DOHH2 (cell line): Measurements from ENCODE around the gene NOXO1.

Experiments used
- H3F3A ChIP-seq: fragments of 200-600 bp; sonication (generic), shearing (Covaris generic); 2 replicates; pipeline ENCODE4 v1.6.0; 2016; ENCODE audit warnings: antibody characterized with exemption, mild to moderate bottlenecking; ENCODE audit not compliant: control insufficient read depth, insufficient read depth
- H3K27ac ChIP-seq: fragments of 200-600 bp; sonication (generic); 2 replicates; pipeline ENCODE4 v1.5.1; 2014; ENCODE audit warnings: low read depth, mild to moderate bottlenecking, low read length, moderate library complexity
- H3K27me3 ChIP-seq: fragments of 200-600 bp; sonication (generic); 2 replicates; pipeline ENCODE4 v1.6.1; 2014; ENCODE audit warnings: mild to moderate bottlenecking, low read length, mixed read lengths; ENCODE audit not compliant: control insufficient read depth
- H3K36me3 ChIP-seq: fragments of 200-600 bp; sonication (generic); 2 replicates; pipeline ENCODE4 v1.6.1; 2014; ENCODE audit warnings: mild to moderate bottlenecking, low read length, moderate library complexity, mixed read lengths; ENCODE audit not compliant: control insufficient read depth
- H3K4me1 ChIP-seq: fragments of 200-600 bp; sonication (generic); 2 replicates; pipeline ENCODE4 v1.6.1; 2014; ENCODE audit warnings: mild to moderate bottlenecking, low read length, mixed read lengths; ENCODE audit not compliant: control insufficient read depth
- H3K4me2 ChIP-seq: fragments of 200-600 bp; sonication (generic); 2 replicates; pipeline ENCODE4 v1.6.0; 2014; ENCODE audit warnings: mild to moderate bottlenecking, low read length, moderate library complexity
- H3K4me3 ChIP-seq: fragments of 200-600 bp; sonication (generic); 2 replicates; pipeline ENCODE4 v1.5.1; 2014; ENCODE audit warnings: mild to moderate bottlenecking, low read length, mixed read lengths
- H3K79me2 ChIP-seq: fragments of 200-600 bp; sonication (generic); 2 replicates; pipeline ENCODE4 v1.6.1; 2014; ENCODE audit warnings: mild to moderate bottlenecking, low read length, mixed read lengths; ENCODE audit not compliant: control insufficient read depth
- H3K9me2 ChIP-seq: fragments of 200-600 bp; sonication (generic); replicated peaks from 2 replicates; pipeline ENCODE4 v1.6.1; 2014; ENCODE audit warnings: mild to moderate bottlenecking, low read length, mixed read lengths; ENCODE audit not compliant: control insufficient read depth
- H3K9me3 ChIP-seq: fragments of 200-600 bp; sonication (generic); 2 replicates; pipeline ENCODE4 v1.6.1; 2014; ENCODE audit warnings: antibody characterized with exemption, low read length, mixed read lengths; ENCODE audit not compliant: control insufficient read depth, insufficient read depth
- H4K20me1 ChIP-seq: fragments of 200-600 bp; sonication (generic); 2 replicates; pipeline ENCODE4 v1.6.0; 2014; ENCODE audit warnings: low read depth, mild to moderate bottlenecking, antibody characterized with exemption, low read length, moderate library complexity; ENCODE audit not compliant: control insufficient read depth, insufficient read depth
- EZH2phosphoT487 ChIP-seq: fragments of 200-600 bp; sonication (generic); IDR thresholded peaks from 2 replicates; pipeline ENCODE4 v1.6.1; 2017; ENCODE audit warnings: borderline replicate concordance, mild to moderate bottlenecking, antibody characterized with exemption, low read length, moderate library complexity, mixed read lengths
- TF ChIP-seq, protein P1 (sequence below): fragments of 200-600 bp; sonication (generic); IDR thresholded peaks from one replicate; pipeline ENCODE4 v1.5.1; 2014; ENCODE audit warnings: antibody characterized with exemption, mild to moderate bottlenecking, low read depth, low read length; ENCODE audit not compliant: poor library complexity, severe bottlenecking

Gene NOXO1

GRCh38 chr16:1973461-1974156 is 7.7 kb downstream of the NOXO1 start:
- H3K4me1 ChIP-seq: peaks cover 26% of the 10 kb centered on the region
- peaks cover 39% of the 10 kb centered on the region for H3K79me2 ChIP-seq
- H3K9me3 ChIP-seq: no peaks in the 10 kb centered on the region
- peak overlapping the region; percentile 97; the same call in 1 of the 2 replicates for H3K4me2 ChIP-seq
- peaks cover 5% of the 10 kb centered on the region for H3F3A ChIP-seq
- no peak overlapping the region for H3K27ac ChIP-seq
- H4K20me1 ChIP-seq: no peaks in the 10 kb centered on the region
- H3K4me3 ChIP-seq: no peak overlapping the region; the same call in 1 of the 2 replicates
- no peak for TF ChIP-seq EZH2phosphoT487
- TF ChIP-seq, protein P1, sequence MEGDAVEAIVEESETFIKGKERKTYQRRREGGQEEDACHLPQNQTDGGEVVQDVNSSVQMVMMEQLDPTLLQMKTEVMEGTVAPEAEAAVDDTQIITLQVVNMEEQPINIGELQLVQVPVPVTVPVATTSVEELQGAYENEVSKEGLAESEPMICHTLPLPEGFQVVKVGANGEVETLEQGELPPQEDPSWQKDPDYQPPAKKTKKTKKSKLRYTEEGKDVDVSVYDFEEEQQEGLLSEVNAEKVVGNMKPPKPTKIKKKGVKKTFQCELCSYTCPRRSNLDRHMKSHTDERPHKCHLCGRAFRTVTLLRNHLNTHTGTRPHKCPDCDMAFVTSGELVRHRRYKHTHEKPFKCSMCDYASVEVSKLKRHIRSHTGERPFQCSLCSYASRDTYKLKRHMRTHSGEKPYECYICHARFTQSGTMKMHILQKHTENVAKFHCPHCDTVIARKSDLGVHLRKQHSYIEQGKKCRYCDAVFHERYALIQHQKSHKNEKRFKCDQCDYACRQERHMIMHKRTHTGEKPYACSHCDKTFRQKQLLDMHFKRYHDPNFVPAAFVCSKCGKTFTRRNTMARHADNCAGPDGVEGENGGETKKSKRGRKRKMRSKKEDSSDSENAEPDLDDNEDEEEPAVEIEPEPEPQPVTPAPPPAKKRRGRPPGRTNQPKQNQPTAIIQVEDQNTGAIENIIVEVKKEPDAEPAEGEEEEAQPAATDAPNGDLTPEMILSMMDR: no peak
- H3K9me2 ChIP-seq: no peaks in the 10 kb centered on the region
- H3K27me3 ChIP-seq: no peaks in the 10 kb centered on the region
- H3K36me3 ChIP-seq: peaks cover 59% of the 10 kb centered on the region

DNA sequence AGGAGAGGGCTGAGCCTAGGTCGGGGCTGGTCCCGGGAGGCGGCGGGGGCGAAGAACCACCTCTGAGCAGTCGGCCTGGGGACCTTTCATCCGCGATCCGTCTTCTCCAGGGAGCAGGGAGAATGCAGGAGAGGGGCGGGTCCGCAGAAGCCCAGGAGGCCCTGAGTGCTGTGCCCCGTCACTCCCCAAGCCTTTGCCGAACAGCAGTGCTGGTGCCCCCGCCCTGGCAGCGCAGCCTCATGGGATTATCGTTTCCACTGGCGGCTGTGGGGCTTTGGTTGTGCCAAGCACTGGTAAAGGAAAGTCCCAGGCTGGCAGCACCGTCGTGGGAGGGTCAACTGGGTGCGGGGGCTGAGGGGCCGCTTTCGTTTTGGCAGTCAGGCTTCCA is 8.8 kb downstream of the NOXO1 start:
- Histone ChIP-seq H3K4me3 (peak overlapping the region; percentile 98), H3K79me2 (peaks cover 39% of the 10 kb centered on the region), H3K36me3 (peaks cover 49% of the 10 kb centered on the region), H3K27ac (no peak overlapping the region), H4K20me1 (no peaks in the 10 kb centered on the region), H3K4me1 (peaks cover 26% of the 10 kb centered on the region), H3K4me2 (peak overlapping the region; percentile 97), H3K9me3 (no peaks in the 10 kb centered on the region), H3K9me2 (no peaks in the 10 kb centered on the region), H3K27me3 (no peaks in the 10 kb centered on the region), H3F3A (peaks cover 5% of the 10 kb centered on the region)
- TF ChIP-seq, protein P1: no peak

DNA sequence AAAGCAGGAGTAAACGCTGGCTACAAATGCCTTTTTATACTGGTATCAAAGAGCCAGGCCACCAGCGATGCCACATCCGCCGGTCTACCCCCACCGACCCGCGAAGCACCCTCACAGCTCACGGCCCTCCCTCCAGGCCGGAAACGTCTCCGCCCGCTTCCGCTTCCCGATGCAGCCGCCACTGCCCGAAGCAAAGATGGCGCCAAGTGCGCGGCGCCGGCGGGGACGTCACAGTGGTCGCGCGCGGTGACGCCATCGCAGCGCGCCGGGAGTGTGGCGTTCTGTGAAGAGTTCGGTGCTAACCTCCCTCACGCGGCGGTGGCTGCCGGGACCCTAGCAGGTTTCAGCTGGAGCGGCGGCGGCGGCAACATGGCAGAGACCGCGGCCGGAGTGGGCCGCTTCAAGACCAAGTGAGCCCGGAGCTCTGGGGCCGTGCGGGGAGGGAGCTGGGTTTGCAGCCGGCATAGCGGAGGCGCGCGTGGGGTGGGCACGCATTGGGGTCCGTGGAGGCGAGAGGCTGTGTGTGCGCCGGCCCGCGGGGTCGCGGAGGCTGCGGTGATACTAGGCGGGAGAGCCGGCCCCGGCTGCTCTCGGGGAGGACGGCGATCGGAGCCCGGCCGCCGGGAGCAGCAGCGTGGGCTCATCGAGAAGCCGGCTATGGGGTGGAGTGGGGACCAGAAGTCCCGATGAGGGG is 9.3 kb downstream of the NOXO1 start, which contains the start of gene TBL3:
Gene TBL3, plus strand, starts transcription at position 258 of the 694 bp plus-strand sequence. Its CDS starts 112 bp downstream, at position 370.
- H3K4me3 ChIP-seq: peak within 1 kb of the TSS; percentile 98
- peaks cover 5% of the 10 kb centered on the region for H3F3A ChIP-seq
- no peak for TF ChIP-seq EZH2phosphoT487
- TF ChIP-seq, protein P1: no peak
- H3K4me2 ChIP-seq: peak within 1 kb of the TSS; percentile 97
- peaks cover 26% of the 10 kb centered on the region for H3K4me1 ChIP-seq
- H3K9me3 ChIP-seq: no peaks in the 10 kb centered on the region
- no peaks in the 10 kb centered on the region for H3K27me3 ChIP-seq
- H3K27ac ChIP-seq: peak within 1 kb of the TSS; percentile 78
- H4K20me1 ChIP-seq: no peaks in the 10 kb centered on the region
- H3K36me3 ChIP-seq: peaks cover 47% of the 10 kb centered on the region
- H3K9me2 ChIP-seq: no peaks in the 10 kb centered on the region
- H3K79me2 ChIP-seq: peaks cover 43% of the 10 kb centered on the region
